ENCODE results near the gene MINPP1. TPM values are rescaled to one million over a fixed set of nuclear protein-coding genes. Genes with fewer than 3 reads are reported as not detected.
"Not testable (repeated sequence)": the region's sequence is repeated elsewhere in the genome, so short reads cannot be mapped to it uniquely, and the experiment has no call there.

The MINPP1 gene
- total RNA-seq, 2 experiments from 2014 or later, result 3.6 to 8.4 TPM

DNA sequence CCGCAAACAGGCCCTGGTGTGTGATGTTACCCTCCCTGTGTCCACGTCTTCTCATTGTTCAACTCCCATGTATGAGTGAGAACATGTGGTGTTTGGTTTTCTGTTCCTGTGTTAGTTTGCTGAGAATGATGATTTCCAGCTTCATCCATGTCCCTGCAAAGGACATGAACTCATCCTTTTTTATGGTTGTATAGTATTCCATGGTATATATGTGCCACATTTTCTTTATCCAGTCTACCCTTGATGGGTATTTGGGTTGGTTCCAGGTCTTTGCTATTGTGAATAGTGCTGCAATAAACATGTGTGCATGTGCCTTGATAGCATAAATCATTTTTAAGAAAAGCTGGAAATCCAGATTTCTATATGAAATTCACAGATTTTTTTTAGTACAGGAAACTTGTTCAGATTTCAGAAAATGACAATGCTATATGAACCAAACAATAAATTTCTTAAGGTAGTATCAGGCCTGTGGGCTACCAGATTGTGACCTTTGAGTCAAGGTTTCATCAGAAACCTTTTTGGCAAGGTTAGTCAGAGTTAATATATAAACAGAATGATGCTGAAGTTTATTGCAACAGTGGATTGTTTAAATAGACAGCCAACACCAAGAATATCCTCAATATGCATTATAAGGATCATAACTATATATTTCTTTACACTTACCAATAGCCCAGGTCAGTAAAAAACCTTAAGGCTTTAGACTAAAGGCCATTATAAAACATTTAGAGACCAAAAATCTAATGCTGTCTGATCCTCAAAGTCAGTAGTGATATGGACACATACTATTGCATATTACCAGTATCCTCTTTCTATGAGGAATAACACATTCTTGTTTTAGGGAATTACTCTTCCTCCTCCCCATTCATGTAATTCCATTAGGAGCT is 86.3 kb downstream of the MINPP1 start:
- H3K27ac ChIP-seq (ENCODE audit: low read depth, low read length, poor library complexity, severe bottlenecking), result no peak overlapping the region
- ChIA-PET POLR2A (no interaction called here), CTCF (ENCODE audit: unreplicated experiment) (no interaction called here)
- H3K4me1 ChIP-seq (ENCODE audit: insufficient read depth, low read length, poor library complexity, severe bottlenecking), result no peaks in the 10 kb centered on the region
- no peak overlapping the region for H3K4me3 ChIP-seq (ENCODE audit: low read depth, low read length, poor library complexity, severe bottlenecking)
- intact Hi-C loops (cut with micrococcal nuclease; ENCODE audit: unreplicated experiment), result no loop called here
- H3K79me2 ChIP-seq (ENCODE audit: insufficient read depth, low read depth, low read length), result no peaks in the 10 kb centered on the region
- H3K4me2 ChIP-seq (ENCODE audit: low read length), result no peak overlapping the region
- no peak for TF ChIP-seq EZH2phosphoT487 (IDR thresholded peaks at IDR 0.05; ENCODE audit: borderline replicate concordance, low read depth, low read length)
- TF ChIP-seq, protein P1, sequence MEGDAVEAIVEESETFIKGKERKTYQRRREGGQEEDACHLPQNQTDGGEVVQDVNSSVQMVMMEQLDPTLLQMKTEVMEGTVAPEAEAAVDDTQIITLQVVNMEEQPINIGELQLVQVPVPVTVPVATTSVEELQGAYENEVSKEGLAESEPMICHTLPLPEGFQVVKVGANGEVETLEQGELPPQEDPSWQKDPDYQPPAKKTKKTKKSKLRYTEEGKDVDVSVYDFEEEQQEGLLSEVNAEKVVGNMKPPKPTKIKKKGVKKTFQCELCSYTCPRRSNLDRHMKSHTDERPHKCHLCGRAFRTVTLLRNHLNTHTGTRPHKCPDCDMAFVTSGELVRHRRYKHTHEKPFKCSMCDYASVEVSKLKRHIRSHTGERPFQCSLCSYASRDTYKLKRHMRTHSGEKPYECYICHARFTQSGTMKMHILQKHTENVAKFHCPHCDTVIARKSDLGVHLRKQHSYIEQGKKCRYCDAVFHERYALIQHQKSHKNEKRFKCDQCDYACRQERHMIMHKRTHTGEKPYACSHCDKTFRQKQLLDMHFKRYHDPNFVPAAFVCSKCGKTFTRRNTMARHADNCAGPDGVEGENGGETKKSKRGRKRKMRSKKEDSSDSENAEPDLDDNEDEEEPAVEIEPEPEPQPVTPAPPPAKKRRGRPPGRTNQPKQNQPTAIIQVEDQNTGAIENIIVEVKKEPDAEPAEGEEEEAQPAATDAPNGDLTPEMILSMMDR (conservative IDR thresholded peaks at IDR 0.05; ENCODE audit: low read length), result no peak
- no peaks in the 10 kb centered on the region for H3K9me3 ChIP-seq (ENCODE audit: low read length)
- no peaks in the 10 kb centered on the region for H3K9me2 ChIP-seq (ENCODE audit: insufficient read depth, low read length)
- no peak for DNase-seq (ENCODE audit: low spot score)
- no peaks in the 10 kb centered on the region for H4K20me1 ChIP-seq (ENCODE audit: insufficient read depth, low read length)
- no TSS peak for BruUV-seq (replicated peaks)
- H2AFZ ChIP-seq (ENCODE audit: low read length), result no peak overlapping the region
- H3K36me3 ChIP-seq (ENCODE audit: insufficient read depth, low read length), result no peaks in the 10 kb centered on the region

DNA sequence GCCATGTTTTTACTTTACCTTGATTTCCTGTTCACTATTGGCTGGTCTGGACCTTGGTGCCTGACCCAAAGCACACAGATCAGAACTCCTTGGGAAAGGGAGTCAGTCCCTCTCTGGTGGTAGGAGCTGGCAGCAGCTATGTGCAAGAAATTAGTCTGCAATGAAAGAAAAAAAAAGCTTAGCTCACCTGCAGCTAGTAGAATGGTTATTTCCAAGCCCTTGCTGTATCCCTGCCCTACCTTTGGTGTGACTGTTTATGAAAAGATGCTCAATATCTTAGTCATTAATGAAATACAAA is 86.8 kb downstream of the MINPP1 start:
- no peaks in the 10 kb centered on the region for H3K36me3 ChIP-seq (ENCODE audit: insufficient read depth, low read length)
- no peak overlapping the region for H3K4me3 ChIP-seq (ENCODE audit: low read depth, low read length, poor library complexity, severe bottlenecking)
- no peak for DNase-seq (ENCODE audit: low spot score)
- no peaks in the 10 kb centered on the region for H3K9me2 ChIP-seq (ENCODE audit: insufficient read depth, low read length)
- no peaks in the 10 kb centered on the region for H3K4me1 ChIP-seq (ENCODE audit: insufficient read depth, low read length, poor library complexity, severe bottlenecking)
- H3K79me2 ChIP-seq (ENCODE audit: insufficient read depth, low read depth, low read length), result no peaks in the 10 kb centered on the region
- ChIA-PET POLR2A (no interaction called here), CTCF (ENCODE audit: unreplicated experiment) (no interaction called here)
- TF ChIP-seq, protein P1 (conservative IDR thresholded peaks at IDR 0.05; ENCODE audit: low read length), result no peak
- no peak for TF ChIP-seq EZH2phosphoT487 (IDR thresholded peaks at IDR 0.05; ENCODE audit: borderline replicate concordance, low read depth, low read length)
- no peaks in the 10 kb centered on the region for H4K20me1 ChIP-seq (ENCODE audit: insufficient read depth, low read length)
- intact Hi-C loops (cut with micrococcal nuclease; ENCODE audit: unreplicated experiment), result no loop called here
- H3K27ac ChIP-seq (ENCODE audit: low read depth, low read length, poor library complexity, severe bottlenecking), result no peak overlapping the region
- BruUV-seq (replicated peaks), result no TSS peak
- no peaks in the 10 kb centered on the region for H3K9me3 ChIP-seq (ENCODE audit: low read length)
- H2AFZ ChIP-seq (ENCODE audit: low read length), result no peak overlapping the region
- no peak overlapping the region for H3K4me2 ChIP-seq (ENCODE audit: low read length)

DNA sequence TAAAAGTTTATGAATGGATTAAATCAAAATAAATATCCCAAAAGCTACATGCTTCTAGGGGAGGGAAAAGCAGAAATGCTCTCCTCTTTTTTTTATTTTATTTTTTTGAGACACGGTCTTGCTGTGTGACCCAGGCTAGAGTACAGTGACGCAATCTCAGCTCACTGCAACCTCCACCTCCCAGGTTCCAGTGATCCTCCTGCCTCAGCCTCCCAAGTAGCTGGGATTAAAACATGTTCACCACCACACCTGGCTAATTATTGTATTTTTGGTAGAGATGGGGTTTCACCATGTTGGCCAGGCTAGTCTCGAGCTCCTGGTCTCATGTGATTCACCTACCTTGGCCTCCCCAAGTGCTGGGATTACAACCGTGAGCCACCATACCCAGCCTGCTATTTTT is 88.2 kb downstream of the MINPP1 start:
- H4K20me1 ChIP-seq (ENCODE audit: insufficient read depth, low read length); DNase-seq (ENCODE audit: low spot score); H3K9me3 ChIP-seq (ENCODE audit: low read length); H3K9me2 ChIP-seq (ENCODE audit: insufficient read depth, low read length); H3K4me2 ChIP-seq (ENCODE audit: low read length); H3K79me2 ChIP-seq (ENCODE audit: insufficient read depth, low read depth, low read length); H3K4me3 ChIP-seq (ENCODE audit: low read depth, low read length, poor library complexity, severe bottlenecking); H3K4me1 ChIP-seq (ENCODE audit: insufficient read depth, low read length, poor library complexity, severe bottlenecking); H2AFZ ChIP-seq (ENCODE audit: low read length); intact Hi-C loops (cut with micrococcal nuclease; ENCODE audit: unreplicated experiment); CTCF ChIA-PET (ENCODE audit: unreplicated experiment); BruUV-seq (replicated peaks); H3K27ac ChIP-seq (ENCODE audit: low read depth, low read length, poor library complexity, severe bottlenecking); H3K36me3 ChIP-seq (ENCODE audit: insufficient read depth, low read length): not testable (repeated sequence)
- POLR2A ChIA-PET, result interaction anchor here (1.5 kb wide), 1 partner anchor 9 kb away, joined by 3 read pairs; no protein-coding TSS in a partner anchor

All from OCI-LY7 (cell line).